Measurements from ENCODE around the gene ADGRL4.
"Not testable (repeated sequence)": the region's sequence is repeated elsewhere in the genome, so short reads cannot be mapped to it uniquely, and the experiment has no call there.

ADGRL4 gene

GRCh38 chr1:79006564-79006963 lies at the start of gene ADGRL4:
Gene ADGRL4, minus strand, starts transcription at chr1:79006730. Its CDS starts 76 bp downstream, at chr1:79006654.
- no peak for DNase-seq

- no peak for DNase-seq
Observed at GRCh38 chr1:79055856-79056255, 49.3 kb upstream of the ADGRL4 start.

- DNase-seq, result no peak
Observed at GRCh38 chr1:79052829-79053449, 46.4 kb upstream of the ADGRL4 start.

- no peak for DNase-seq
Observed at GRCh38 chr1:79044974-79045650, 38.6 kb upstream of the ADGRL4 start.

- no peak for DNase-seq
Observed at GRCh38 chr1:79043506-79043905, 37.0 kb upstream of the ADGRL4 start.

GRCh38 chr1:79042539-79042938 lies 36.0 kb upstream of the ADGRL4 start:
- no peak for DNase-seq

GRCh38 chr1:79042117-79042516 lies 35.6 kb upstream of the ADGRL4 start:
- DNase-seq, result no peak

- no peak for DNase-seq
Observed at GRCh38 chr1:79041666-79042065, 35.1 kb upstream of the ADGRL4 start.

- DNase-seq, result no peak
Observed at GRCh38 chr1:79040424-79041082, 34.0 kb upstream of the ADGRL4 start.

- DNase-seq, result no peak
Observed at GRCh38 chr1:79037085-79037484, 30.6 kb upstream of the ADGRL4 start.

GRCh38 chr1:79012500-79012899 lies 6.0 kb upstream of the ADGRL4 start:
- DNase-seq, result no peak

GRCh38 chr1:79010589-79010988 lies 4.1 kb upstream of the ADGRL4 start:
- DNase-seq, result no peak

GRCh38 chr1:79005945-79006344 lies 585 bp downstream of the ADGRL4 start:
- no peak for DNase-seq

GRCh38 chr1:79004916-79005315 lies 1.6 kb downstream of the ADGRL4 start:
- no peak for DNase-seq

GRCh38 chr1:78996791-78997190 lies 9.7 kb downstream of the ADGRL4 start:
- DNase-seq, result no peak

GRCh38 chr1:78987042-78987441 lies 19.5 kb downstream of the ADGRL4 start:
- no peak for DNase-seq

- no peak for DNase-seq
Observed at GRCh38 chr1:78980511-78980910, 26.0 kb downstream of the ADGRL4 start.

GRCh38 chr1:78972723-78973122 lies 33.8 kb downstream of the ADGRL4 start:
- no peak for DNase-seq

- not testable (repeated sequence) for DNase-seq
Observed at GRCh38 chr1:78967091-78967490, 39.4 kb downstream of the ADGRL4 start.

- DNase-seq, result no peak
Observed at GRCh38 chr1:78958711-78959110, 47.8 kb downstream of the ADGRL4 start.

GRCh38 chr1:78950826-78951225 lies 55.7 kb downstream of the ADGRL4 start:
- no peak for DNase-seq

- DNase-seq, result no peak
Observed at GRCh38 chr1:78949227-78949626, 57.3 kb downstream of the ADGRL4 start.

- DNase-seq, result no peak
Observed at GRCh38 chr1:78919150-78919549, 87.4 kb downstream of the ADGRL4 start.

- no peak for DNase-seq
Observed at GRCh38 chr1:78918157-78918556, 88.4 kb downstream of the ADGRL4 start.
